Measurements from ENCODE around the gene AADAT. TPM values are rescaled to one million over a fixed set of nuclear protein-coding genes. Genes with fewer than 3 reads are reported as not detected.

Gene AADAT
- total RNA-seq, 4 donors from 2014 or later = 0.86 to 0.98 (median 0.97) TPM; not detected in 1

- WGBS = 86% methylated on average over 9 of the region's 12 CpGs
Measured at GRCh38 chr4:170040031-170040680, 49.6 kb downstream of the AADAT start.

GRCh38 chr4:170038769-170039168, 51.0 kb downstream of the AADAT start:
- TF ChIP-seq EP300 (IDR thresholded peaks at IDR 0.05) (no peak), POLR2A (IDR thresholded peaks at IDR 0.05) (no peak), POLR2AphosphoS5 (IDR thresholded peaks at IDR 0.05) (no peak), CTCF (IDR thresholded peaks at IDR 0.05) (no peak)
- H3K27ac ChIP-seq = no peak overlapping the region
- H3K36me3 ChIP-seq = no peaks in the 10 kb centered on the region
- 58% methylated on average over 4 of the region's 4 CpGs for WGBS
- H3K9me3 ChIP-seq = no peaks in the 10 kb centered on the region
- no peak for DNase-seq (ENCODE audit: low spot score in 2 of 2)
- H3K27me3 ChIP-seq = no peaks in the 10 kb centered on the region
- H3K4me1 ChIP-seq = no peaks in the 10 kb centered on the region
- H3K4me3 ChIP-seq = no peak overlapping the region

More at GRCh38 chr4:170040031-170040680, 49.6 kb downstream of the AADAT start:
- Histone ChIP-seq H3K36me3 (no peaks in the 10 kb centered on the region), H3K4me1 (no peaks in the 10 kb centered on the region), H3K4me3 (no peak overlapping the region), H3K27me3 (no peaks in the 10 kb centered on the region), H3K27ac (no peak overlapping the region), H3K9me3 (no peaks in the 10 kb centered on the region)
- no peak for DNase-seq (ENCODE audit: low spot score in 2 of 2)
- TF ChIP-seq CTCF (IDR thresholded peaks at IDR 0.05) (no peak), POLR2AphosphoS5 (IDR thresholded peaks at IDR 0.05) (no peak), EP300 (IDR thresholded peaks at IDR 0.05) (no peak), POLR2A (IDR thresholded peaks at IDR 0.05) (no peak)

- Histone ChIP-seq H3K9me3 (no peaks in the 10 kb centered on the region), H3K4me1 (no peaks in the 10 kb centered on the region), H3K27ac (no peak overlapping the region), H3K4me3 (no peak overlapping the region), H3K36me3 (no peaks in the 10 kb centered on the region), H3K27me3 (no peaks in the 10 kb centered on the region)
- WGBS = 90% methylated on average over 7 of the region's 7 CpGs
- TF ChIP-seq POLR2AphosphoS5 (IDR thresholded peaks at IDR 0.05) = no peak
- DNase-seq (ENCODE audit: low spot score in 2 of 2) = no peak
Measured at GRCh38 chr4:170038232-170038631, 51.5 kb downstream of the AADAT start.

- no peaks in the 10 kb centered on the region for H3K9me3 ChIP-seq
- H3K36me3 ChIP-seq = no peaks in the 10 kb centered on the region
- H3K4me3 ChIP-seq = no peak overlapping the region
- no peak overlapping the region for H3K27ac ChIP-seq
- WGBS = 83% methylated on average over 1 of the region's 1 CpG
- TF ChIP-seq CTCF (IDR thresholded peaks at IDR 0.05) (no peak), POLR2A (IDR thresholded peaks at IDR 0.05) (no peak), EP300 (IDR thresholded peaks at IDR 0.05) (no peak), POLR2AphosphoS5 (IDR thresholded peaks at IDR 0.05) (no peak)
- H3K4me1 ChIP-seq = no peaks in the 10 kb centered on the region
- no peaks in the 10 kb centered on the region for H3K27me3 ChIP-seq
- no peak for DNase-seq (ENCODE audit: low spot score in 2 of 2)
Measured at GRCh38 chr4:170037481-170037880, 52.3 kb downstream of the AADAT start.

GRCh38 chr4:170035845-170036244, 53.9 kb downstream of the AADAT start:
- WGBS = 81% methylated on average over 3 of the region's 3 CpGs
- no peak for DNase-seq (ENCODE audit: low spot score in 2 of 2)

More at GRCh38 chr4:170035845-170036244, 53.9 kb downstream of the AADAT start:
- Histone ChIP-seq H3K27me3 (no peaks in the 10 kb centered on the region), H3K4me3 (no peak overlapping the region), H3K27ac (no peak overlapping the region), H3K9me3 (no peaks in the 10 kb centered on the region), H3K36me3 (no peaks in the 10 kb centered on the region), H3K4me1 (no peaks in the 10 kb centered on the region)
- TF ChIP-seq POLR2AphosphoS5 (IDR thresholded peaks at IDR 0.05) (no peak), CTCF (IDR thresholded peaks at IDR 0.05) (no peak), EP300 (IDR thresholded peaks at IDR 0.05) (no peak), POLR2A (IDR thresholded peaks at IDR 0.05) (no peak)

Measured in suprapubic skin (tissue), 4 donors.